ENCODE results near the gene DISP3. TPM values are rescaled to one million over a fixed set of nuclear protein-coding genes. Genes with fewer than 3 reads are reported as not detected.

DISP3 gene
- total and polyA plus RNA-seq, 3 donors from 2014 or later = 6.8 to 8.8 (median 7.3) TPM

DNA sequence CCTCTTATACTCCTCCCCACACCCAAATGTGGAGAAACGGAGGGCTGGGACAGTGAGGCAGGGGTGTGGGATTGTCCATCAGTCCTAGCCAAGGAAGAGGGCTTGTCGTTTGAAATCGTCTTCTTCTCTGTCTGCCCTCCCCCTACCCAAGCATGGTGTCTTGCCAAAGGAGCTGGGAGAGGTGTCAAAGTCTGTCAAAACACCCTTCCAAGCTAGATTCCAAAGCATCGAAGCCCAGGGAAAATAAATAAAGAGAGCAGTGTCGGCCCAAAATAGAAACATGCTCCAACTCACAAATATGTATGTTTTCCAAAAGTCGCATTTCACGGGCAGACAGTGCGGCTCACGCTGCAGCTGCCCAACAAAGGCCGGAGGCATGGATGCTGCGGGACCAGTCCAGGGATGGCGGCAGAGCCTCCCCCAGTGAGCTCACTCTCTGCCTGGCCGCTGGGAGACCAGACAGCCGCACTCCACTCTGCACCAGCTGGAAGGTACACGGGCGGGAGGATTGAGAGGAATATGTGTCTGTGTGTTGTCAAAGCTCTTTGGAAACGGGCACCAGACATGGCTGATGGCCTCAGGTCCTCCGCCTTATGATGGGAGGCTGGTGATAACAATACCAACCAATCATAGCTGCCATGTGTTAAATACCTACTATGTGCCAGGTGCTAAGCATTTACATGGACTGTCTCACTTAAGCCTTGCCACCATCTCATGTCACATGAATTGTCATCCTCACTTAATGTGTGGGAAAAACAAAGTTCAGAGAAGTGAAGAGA lies 3.9 kb downstream of the DISP3 start:
- no peak for TF ChIP-seq POLR2A (IDR thresholded peaks at IDR 0.05)
- TF ChIP-seq, protein P1, sequence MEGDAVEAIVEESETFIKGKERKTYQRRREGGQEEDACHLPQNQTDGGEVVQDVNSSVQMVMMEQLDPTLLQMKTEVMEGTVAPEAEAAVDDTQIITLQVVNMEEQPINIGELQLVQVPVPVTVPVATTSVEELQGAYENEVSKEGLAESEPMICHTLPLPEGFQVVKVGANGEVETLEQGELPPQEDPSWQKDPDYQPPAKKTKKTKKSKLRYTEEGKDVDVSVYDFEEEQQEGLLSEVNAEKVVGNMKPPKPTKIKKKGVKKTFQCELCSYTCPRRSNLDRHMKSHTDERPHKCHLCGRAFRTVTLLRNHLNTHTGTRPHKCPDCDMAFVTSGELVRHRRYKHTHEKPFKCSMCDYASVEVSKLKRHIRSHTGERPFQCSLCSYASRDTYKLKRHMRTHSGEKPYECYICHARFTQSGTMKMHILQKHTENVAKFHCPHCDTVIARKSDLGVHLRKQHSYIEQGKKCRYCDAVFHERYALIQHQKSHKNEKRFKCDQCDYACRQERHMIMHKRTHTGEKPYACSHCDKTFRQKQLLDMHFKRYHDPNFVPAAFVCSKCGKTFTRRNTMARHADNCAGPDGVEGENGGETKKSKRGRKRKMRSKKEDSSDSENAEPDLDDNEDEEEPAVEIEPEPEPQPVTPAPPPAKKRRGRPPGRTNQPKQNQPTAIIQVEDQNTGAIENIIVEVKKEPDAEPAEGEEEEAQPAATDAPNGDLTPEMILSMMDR (IDR thresholded peaks at IDR 0.05) = no peak
- no peaks in the 10 kb centered on the region for H3K36me3 ChIP-seq (ENCODE audit: low read depth, missing control alignments)
- intact Hi-C loops (cut with DNase I; ENCODE audit: low total_unique reads) = no loop called here
- DNase-seq = no peak
- WGBS, 2 donors = 71 to 76% methylated on average over 15 to 18 of the region's 18 CpGs
- no peak overlapping the region for H3K4me3 ChIP-seq
- no peaks in the 10 kb centered on the region for H3K9me3 ChIP-seq
- H3K27ac ChIP-seq = no peak overlapping the region
- H3K27me3 ChIP-seq = no peaks in the 10 kb centered on the region
- peaks cover 4% of the 10 kb centered on the region for H3K4me1 ChIP-seq

DNA sequence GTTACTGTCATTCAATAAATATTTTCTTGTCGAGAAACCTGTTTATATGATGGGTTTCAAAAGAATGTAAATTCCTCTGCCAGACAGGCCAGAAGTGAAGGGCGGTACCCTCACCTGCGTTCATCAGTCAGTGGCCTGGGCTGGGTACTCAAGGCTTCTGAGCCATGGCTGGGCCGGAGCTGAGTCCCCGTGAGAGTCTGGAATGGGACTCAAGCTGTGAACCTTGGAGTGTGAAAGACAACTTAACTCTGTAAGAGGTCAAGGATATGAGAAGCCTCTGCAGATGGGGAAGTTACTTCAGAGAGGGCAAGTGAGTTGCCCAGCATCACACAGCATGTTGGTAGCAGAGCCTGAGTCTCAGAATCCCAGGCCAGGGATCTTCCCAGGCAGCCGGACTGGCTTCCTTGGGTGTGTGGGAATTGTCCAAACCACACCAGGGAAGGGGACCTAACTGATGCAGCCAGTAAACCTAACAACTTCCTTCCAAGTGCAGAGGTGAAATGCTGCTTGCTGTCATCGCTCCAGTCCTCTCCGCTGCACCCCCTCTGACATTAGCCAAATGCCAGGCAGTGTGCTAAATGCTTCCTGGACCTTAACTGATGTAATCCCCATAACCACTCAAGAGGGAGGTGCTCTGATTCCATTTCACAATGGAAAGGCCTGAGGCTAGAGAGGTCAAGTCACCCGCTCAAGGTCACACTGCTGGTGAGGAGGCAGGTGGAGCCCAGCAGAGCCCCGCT lies 4.8 kb downstream of the DISP3 start:
- WGBS, 2 donors = 82 to 85% methylated on average over 8 to 10 of the region's 10 CpGs
- no peaks in the 10 kb centered on the region for H3K27me3 ChIP-seq
- H3K36me3 ChIP-seq (ENCODE audit: low read depth, missing control alignments) = no peaks in the 10 kb centered on the region
- TF ChIP-seq POLR2A (IDR thresholded peaks at IDR 0.05) = no peak
- TF ChIP-seq, protein P1 (IDR thresholded peaks at IDR 0.05) = no peak
- H3K9me3 ChIP-seq = no peaks in the 10 kb centered on the region
- DNase-seq = no peak
- intact Hi-C loops (cut with DNase I; ENCODE audit: low total_unique reads) = no loop called here
- no peaks in the 10 kb centered on the region for H3K4me1 ChIP-seq
- H3K4me3 ChIP-seq = no peak overlapping the region
- no peak overlapping the region for H3K27ac ChIP-seq

DNA sequence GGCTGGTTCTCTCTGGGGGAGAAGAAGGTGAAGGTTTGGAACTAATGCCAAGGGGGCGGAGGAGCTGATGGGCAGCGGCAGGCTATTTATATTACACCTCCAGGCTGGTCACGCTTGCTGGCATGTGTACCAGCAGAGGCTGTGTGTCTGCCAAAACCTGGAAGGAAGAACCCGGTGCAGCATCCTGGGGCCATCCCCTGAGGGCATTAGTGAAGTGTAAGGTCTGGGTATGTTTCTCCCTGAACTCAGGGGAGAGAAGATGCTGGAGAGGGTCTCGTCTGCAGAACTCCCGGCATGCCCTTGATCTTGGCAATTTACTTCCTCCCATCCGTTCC lies 5.3 kb downstream of the DISP3 start:
- intact Hi-C loops (cut with DNase I; ENCODE audit: low total_unique reads) = no loop called here
- DNase-seq = no peak
- no peaks in the 10 kb centered on the region for H3K27me3 ChIP-seq
- no peaks in the 10 kb centered on the region for H3K36me3 ChIP-seq (ENCODE audit: low read depth, missing control alignments)
- no peak overlapping the region for H3K27ac ChIP-seq
- no peak overlapping the region for H3K4me3 ChIP-seq
- no peak for TF ChIP-seq POLR2A (IDR thresholded peaks at IDR 0.05)
- TF ChIP-seq, protein P1 (IDR thresholded peaks at IDR 0.05) = no peak
- 68 to 82% methylated on average over 6 to 7 of the region's 7 CpGs for WGBS, 2 donors
- no peaks in the 10 kb centered on the region for H3K4me1 ChIP-seq
- H3K9me3 ChIP-seq = no peaks in the 10 kb centered on the region

DNA sequence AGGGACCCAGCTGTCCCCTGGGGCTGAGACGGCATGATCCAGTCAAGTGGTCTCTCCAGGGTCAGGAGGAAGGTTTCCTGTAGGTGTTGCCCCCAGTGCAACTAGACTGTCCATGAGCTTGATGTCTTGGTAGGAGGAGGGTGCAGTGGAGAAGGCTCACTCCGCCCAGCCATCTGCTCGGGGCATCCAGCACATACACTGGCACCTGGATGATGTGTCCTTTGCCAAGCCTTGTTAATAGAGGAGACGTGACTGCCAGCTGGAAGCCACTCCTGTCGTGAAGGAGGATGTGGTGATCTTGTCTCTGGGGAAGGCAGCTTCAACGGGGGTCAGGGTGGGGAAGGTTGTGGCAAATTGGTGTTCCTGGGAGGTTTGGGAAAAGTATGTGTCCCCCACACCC lies 6.2 kb downstream of the DISP3 start:
- Histone ChIP-seq H3K27ac (no peak overlapping the region), H3K9me3 (no peaks in the 10 kb centered on the region), H3K27me3 (no peaks in the 10 kb centered on the region), H3K4me1 (no peaks in the 10 kb centered on the region), H3K4me3 (no peak overlapping the region), H3K36me3 (ENCODE audit: low read depth, missing control alignments) (no peaks in the 10 kb centered on the region)
- no peak for DNase-seq
- 74 to 76% methylated on average over 6 of the region's 6 CpGs for WGBS, 2 donors
- intact Hi-C loops (cut with DNase I; ENCODE audit: low total_unique reads) = no loop called here
- TF ChIP-seq POLR2A (IDR thresholded peaks at IDR 0.05) = no peak
- TF ChIP-seq, protein P1 (IDR thresholded peaks at IDR 0.05) = no peak
